HG02759 (cell line): ENCODE results near the gene SERPINB13.
"Not testable (repeated sequence)": the region's sequence is repeated elsewhere in the genome, so short reads cannot be mapped to it uniquely, and the experiment has no call there.

Experiments used
- ATAC-seq: cut with Tn5 transposase; IDR thresholded peaks from one replicate; pipeline ENCODE4 v1.9.1; 2021; ENCODE audit warnings: mild to moderate bottlenecking, moderate library complexity; ENCODE audit not compliant: unreplicated experiment

SERPINB13 gene

GRCh38 chr18:63590373-63590772 lies 3.2 kb downstream of the SERPINB13 start:
- ATAC-seq: no peak

- no peak for ATAC-seq
These were observed 4.0 kb downstream of the SERPINB13 start for GRCh38 chr18:63590966-63591695.

DNA sequence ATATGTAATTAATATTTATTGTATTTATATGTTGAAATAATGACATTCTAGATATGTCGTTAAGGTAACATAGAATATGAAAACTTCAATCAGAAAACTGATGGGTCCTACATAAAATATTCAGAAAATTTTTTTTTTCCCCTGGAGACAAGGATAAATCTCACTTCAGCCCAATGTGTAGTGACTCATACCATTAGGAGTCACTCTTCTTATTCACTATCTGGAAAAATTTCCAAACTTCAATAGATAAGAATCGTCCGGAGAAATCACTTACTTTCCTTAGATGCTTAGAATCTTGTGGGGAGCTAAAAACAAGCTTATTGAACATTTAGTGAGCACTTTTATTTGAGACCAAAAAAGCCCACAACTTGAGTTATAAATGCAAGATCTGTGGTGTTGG lies 4.6 kb downstream of the SERPINB13 start:
- no peak for ATAC-seq

DNA sequence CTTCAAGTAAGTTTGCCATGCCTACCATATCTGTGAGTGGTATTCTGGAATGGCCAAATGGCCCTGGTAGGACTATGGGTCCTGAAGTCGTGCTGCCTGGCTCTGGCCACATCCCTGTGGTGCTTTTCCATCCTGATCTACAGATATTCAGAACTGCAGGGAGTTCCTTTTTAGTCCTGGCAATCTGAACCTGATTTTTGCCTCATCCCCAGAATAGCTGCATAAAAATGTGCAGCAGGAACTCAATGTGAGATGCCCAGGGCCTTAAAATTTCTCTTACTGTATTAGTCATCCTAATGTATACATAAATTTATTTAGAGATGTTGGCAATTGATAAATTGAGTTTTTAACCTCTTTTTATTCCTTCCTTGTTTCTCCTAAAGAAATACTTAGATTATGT lies 5.3 kb downstream of the SERPINB13 start:
- ATAC-seq: no peak

GRCh38 chr18:63596964-63597363 lies 9.8 kb downstream of the SERPINB13 start:
- no peak for ATAC-seq

GRCh38 chr18:63603355-63603754 lies 16.2 kb downstream of the SERPINB13 start:
- no peak for ATAC-seq

GRCh38 chr18:63603772-63604171 lies 16.6 kb downstream of the SERPINB13 start:
- peak; percentile 90 for ATAC-seq

DNA sequence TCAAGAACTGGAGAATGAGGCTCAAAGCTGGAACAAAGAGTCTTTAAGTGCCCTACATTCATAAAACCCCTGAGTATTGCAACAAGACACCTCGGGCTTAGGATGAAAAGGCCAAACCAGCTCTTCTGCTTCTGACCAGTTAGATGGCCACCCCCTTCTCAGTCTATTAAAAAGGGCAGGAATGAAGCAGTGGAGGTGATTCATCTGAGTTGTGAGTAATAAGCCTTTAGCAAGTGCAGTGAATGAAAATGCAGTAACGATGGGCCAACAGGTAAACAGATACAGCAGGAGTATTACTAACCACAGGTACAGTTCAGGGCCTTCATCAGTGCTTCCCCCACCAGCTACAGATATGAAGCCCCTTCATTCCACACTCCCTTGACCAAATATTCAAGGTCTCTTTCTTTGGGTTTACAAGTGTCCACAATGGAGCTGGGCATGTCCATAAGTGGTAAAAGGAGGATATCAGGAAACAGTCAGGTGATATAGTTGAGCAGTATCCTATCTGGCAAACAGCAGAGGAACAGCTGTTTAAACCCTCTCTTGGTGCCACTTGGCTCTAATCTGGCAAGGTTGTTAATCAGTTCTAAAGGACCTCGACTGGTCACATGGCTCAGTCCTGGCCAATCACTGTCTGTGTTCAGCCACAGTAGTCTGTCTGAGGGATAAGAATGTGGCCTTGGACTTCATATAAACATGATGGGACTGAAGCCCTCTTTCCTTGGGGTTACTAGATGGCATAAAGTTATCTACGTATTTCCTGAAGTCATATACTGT lies 17.8 kb downstream of the SERPINB13 start:
- no peak for ATAC-seq

- ATAC-seq: no peak
These were observed 19.4 kb downstream of the SERPINB13 start for GRCh38 chr18:63606526-63606925.

DNA sequence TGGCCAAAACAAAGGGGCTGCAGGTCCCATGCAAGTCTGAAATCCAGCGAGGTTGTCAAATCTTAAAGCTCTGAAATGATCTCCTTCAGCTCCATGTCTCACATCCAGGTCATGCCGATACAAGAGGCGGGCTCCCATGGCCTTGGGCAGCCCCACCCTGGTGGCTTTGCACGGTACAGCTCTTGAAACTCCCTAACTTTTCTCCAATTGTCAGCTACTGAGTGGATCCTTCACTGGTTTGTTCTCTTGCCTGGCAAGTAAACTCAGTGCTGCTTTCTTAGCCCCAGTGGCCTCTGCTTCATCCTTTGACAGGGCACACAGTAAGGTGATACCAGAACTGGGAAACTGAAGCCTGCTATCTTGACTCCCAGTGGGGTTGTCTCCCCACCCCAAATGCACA lies 26.3 kb downstream of the SERPINB13 start:
- ATAC-seq: no peak

DNA sequence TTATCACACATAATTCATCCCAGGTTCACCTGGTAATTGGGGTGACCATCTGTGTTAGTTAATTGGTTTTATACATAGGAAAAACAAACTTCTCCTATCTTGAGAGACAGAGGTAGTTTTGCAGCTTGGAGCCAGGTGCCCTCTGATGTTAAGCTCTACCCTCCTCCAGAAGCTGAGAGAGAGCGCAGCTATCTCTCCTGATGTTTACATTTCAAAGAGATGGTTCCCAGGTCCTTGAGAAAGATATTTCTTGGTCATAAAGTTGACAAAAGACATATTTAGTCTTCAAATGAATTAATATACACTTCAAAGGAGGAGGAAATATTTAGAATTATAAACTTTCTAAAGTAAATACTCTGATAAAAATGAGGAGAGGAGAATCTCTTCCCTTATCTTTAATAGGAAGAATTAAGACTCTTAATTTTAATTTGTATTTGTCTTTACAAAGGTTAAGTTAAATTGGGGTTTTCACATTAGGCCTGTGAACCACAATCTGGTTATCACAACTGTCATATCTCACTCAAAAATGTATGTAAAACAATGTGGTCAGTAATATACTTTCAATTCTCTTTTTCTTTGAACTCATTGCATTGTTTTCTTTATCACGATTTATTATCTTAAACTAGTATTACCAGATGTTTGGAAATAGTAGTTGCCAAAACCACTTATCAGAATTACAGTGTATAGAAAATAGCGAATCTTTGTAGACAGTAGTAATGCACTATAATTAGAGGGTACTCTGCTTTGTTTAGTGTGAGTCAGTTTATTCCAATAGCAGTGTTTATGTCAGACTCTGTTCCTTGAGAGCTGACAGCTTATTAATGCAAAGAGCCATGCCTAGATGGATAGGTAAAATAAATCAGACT lies 30.1 kb downstream of the SERPINB13 start:
- peak; percentile 60 for ATAC-seq

DNA sequence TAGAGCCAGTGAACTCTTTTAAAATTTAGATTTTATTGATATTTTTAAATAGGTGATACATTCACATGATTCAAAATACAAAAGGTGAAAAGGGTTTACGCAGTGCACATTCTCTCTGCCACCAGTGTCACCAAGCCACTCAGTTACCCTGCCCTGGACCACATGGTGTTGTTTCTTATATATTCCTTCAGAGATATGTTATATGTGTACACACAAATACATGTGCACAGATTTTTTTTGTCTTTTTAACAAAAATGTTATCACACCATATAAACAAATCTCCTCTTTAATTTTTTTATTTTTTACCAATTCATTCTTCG lies 30.7 kb downstream of the SERPINB13 start:
- no peak for ATAC-seq

DNA sequence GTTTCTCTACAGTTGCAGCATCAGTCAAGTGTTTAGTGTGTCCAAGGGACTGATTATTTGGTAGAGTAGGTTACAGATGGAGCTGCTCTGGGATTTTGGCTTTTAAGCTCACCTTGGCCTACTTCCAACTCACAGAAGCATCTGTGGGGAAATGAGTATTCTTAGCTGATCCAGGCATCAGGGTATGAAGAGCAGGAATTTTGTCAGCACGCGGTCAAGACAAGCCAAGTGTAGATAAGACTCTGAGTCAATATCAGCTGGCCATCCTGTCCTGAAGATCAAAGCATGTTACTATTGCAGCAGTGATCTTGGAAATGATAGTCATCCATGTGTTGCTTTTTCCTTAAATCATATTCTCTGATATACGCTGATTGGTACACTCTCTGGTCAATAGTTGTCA lies 32.5 kb downstream of the SERPINB13 start:
- no peak for ATAC-seq

- ATAC-seq: no peak
These were observed 37.7 kb downstream of the SERPINB13 start for GRCh38 chr18:63624863-63625262.

DNA sequence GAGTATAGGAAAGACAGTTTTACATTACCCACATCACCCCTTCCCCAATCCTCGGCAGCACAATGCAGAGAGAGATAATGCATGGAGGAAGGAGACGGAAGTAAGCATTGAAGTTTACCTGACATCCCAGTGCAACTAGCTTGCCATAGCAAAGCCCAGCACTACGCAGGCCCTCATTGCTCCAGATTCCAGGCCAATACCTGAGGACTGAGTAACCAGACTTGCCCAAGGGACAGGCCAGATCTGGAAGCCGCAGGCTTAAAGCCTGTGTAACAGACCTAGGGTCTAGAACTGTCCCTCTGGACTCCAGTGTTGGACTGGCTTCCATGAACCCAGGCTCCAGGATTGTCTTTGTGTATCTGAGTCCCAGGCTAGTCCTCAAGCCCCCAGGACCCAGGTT lies 39.3 kb downstream of the SERPINB13 start:
- no peak for ATAC-seq

DNA sequence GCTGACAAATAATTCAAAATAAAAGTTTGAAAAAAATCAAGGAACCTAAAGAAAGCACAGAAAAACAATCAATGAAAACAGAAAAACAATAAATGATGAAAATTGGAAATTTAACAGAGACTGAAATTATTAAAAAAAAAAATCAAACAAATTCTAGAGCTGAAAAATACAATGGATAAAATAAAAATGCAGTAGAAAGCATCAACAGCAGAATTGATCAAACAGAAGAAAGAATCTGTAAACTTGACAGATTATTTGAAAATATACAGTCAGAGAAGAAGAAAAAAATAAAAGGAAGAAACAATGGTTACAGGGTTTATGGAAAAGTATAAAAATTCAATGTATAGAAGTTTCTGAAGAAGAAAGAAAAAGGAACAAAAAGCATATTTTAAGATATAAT lies 40.7 kb downstream of the SERPINB13 start:
- no peak for ATAC-seq

DNA sequence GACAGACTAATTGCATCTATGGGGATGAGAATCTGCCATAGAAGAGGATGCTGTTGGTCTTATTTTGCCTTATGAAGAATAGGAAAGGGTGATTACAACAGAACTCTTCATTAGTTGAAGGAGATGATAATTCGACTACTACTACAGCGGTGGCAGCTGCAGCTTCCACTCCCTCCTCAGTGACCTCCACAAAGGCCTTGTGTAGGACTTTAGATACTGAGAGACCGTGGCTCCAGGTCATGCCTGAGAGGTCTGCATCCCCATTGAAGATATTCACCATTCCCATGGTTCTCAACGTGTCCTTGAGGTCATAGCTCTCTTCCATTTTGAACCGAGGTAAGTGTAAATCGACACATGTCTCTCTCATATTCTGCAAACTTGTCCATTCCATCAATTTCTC lies 50.6 kb downstream of the SERPINB13 start:
- ATAC-seq: no peak

- ATAC-seq: not testable (repeated sequence)
These were observed 54.1 kb downstream of the SERPINB13 start for GRCh38 chr18:63641157-63641680.

- ATAC-seq: not testable (repeated sequence)
These were observed 55.7 kb downstream of the SERPINB13 start for GRCh38 chr18:63642668-63643356.

GRCh38 chr18:63644142-63644541 lies 57.0 kb downstream of the SERPINB13 start, which contains the start of gene SERPINB4:
SERPINB4 (minus strand) TSS chr18:63644256; CDS start chr18:63643577, 679 bp downstream.
- ATAC-seq: not testable (repeated sequence)

- ATAC-seq: not testable (repeated sequence)
These were observed 57.6 kb downstream of the SERPINB13 start for GRCh38 chr18:63644694-63645093.
